HG03575 (cell line): ENCODE measurements around the gene GTPBP6.

ENCODE experiments used
- ATAC-seq: cut with Tn5 transposase; IDR thresholded peaks from one replicate; pipeline ENCODE4 v1.9.1; 2021; ENCODE audit not compliant: unreplicated experiment, insufficient number of reproducible peaks, low FRiP score; ENCODE audit errors: extremely low read depth

GTPBP6 gene

GRCh38 chrX:323721-324628 is 5.4 kb upstream of the GTPBP6 start:
- no peak for ATAC-seq

GRCh38 chrX:320126-320783 is 1.7 kb upstream of the GTPBP6 start:
- ATAC-seq, result no peak

GRCh38 chrX:319579-320125 is 1.1 kb upstream of the GTPBP6 start:
- no peak for ATAC-seq

GRCh38 chrX:318068-318738 is 393 bp downstream of the GTPBP6 start:
- ATAC-seq, result peak; percentile 55

- no peak for ATAC-seq
These were observed 1.1 kb downstream of the GTPBP6 start for GRCh38 chrX:317424-318067.

GRCh38 chrX:316351-317325 is 2.0 kb downstream of the GTPBP6 start:
- ATAC-seq, result no peak

- no peak for ATAC-seq
These were observed 3.6 kb downstream of the GTPBP6 start for GRCh38 chrX:314781-315595.

- no peak for ATAC-seq
These were observed 4.5 kb downstream of the GTPBP6 start for GRCh38 chrX:314049-314448.

GRCh38 chrX:313546-313945 is 5.0 kb downstream of the GTPBP6 start:
- ATAC-seq, result no peak

- ATAC-seq, result no peak
These were observed 5.8 kb downstream of the GTPBP6 start for GRCh38 chrX:312621-313331.

- ATAC-seq, result no peak
These were observed 7.2 kb downstream of the GTPBP6 start for GRCh38 chrX:311156-312129.

GRCh38 chrX:310621-311155 is 7.9 kb downstream of the GTPBP6 start:
- no peak for ATAC-seq

GRCh38 chrX:308821-309520 is 9.6 kb downstream of the GTPBP6 start:
- ATAC-seq, result no peak

- ATAC-seq, result no peak
These were observed 11.1 kb downstream of the GTPBP6 start for GRCh38 chrX:307261-308111.
